ENCODE measurements around the gene RPS5.
"Not testable (repeated sequence)": the region's sequence is repeated elsewhere in the genome, so short reads cannot be mapped to it uniquely, and the experiment has no call there.

RPS5 gene

GRCh38 chr19:58434217-58434616 is 47.1 kb downstream of the RPS5 start:
- no peak overlapping the region for H3K4me3 ChIP-seq (replicated peaks in 1 of 2; ENCODE audit: low read depth in 2 of 2, low read length in 2 of 2)
- TF ChIP-seq CTCF (IDR thresholded peaks at IDR 0.05; ENCODE audit: low read depth, low read length): no peak

GRCh38 chr19:58439576-58440554 is 52.8 kb downstream of the RPS5 start, which contains the start of gene ZNF132:
TSS of gene ZNF132 (minus strand) at chr19:58440153. CDS start at chr19:58439821, 332 bp downstream.
- H3K4me3 ChIP-seq (replicated peaks in 1 of 2; ENCODE audit: low read depth in 2 of 2, low read length in 2 of 2): peak within 1 kb of the TSS; percentile 72 to 93
- TF ChIP-seq CTCF (IDR thresholded peaks at IDR 0.05; ENCODE audit: low read depth, low read length): no peak
- peak; percentile 100 for DNase-seq (ENCODE audit: low read depth in 2 of 2)

More at GRCh38 chr19:58434217-58434616, 47.1 kb downstream of the RPS5 start:
- DNase-seq (ENCODE audit: low read depth in 2 of 2): peak; percentile 24 to 26

- no peak for DNase-seq (ENCODE audit: low read depth in 2 of 2)
- no peak for TF ChIP-seq CTCF (IDR thresholded peaks at IDR 0.05; ENCODE audit: low read depth, low read length)
- H3K4me3 ChIP-seq (replicated peaks in 1 of 2; ENCODE audit: low read depth in 2 of 2, low read length in 2 of 2): peak overlapping the region; percentile 72 to 93
These were observed 53.5 kb downstream of the RPS5 start for GRCh38 chr19:58440556-58440955.

GRCh38 chr19:58442986-58443385 is 55.9 kb downstream of the RPS5 start:
- not testable (repeated sequence) for H3K4me3 ChIP-seq (replicated peaks in 1 of 2; ENCODE audit: low read depth in 2 of 2, low read length in 2 of 2); DNase-seq (ENCODE audit: low read depth in 2 of 2)

Data from cardiac fibroblast (primary cell).